Measurements from ENCODE around the gene KIFAP3.

Gene KIFAP3

GRCh38 chr1:170001266-170001665 is 73.2 kb downstream of the KIFAP3 start:
- no peak overlapping the region for H3K4me3 ChIP-seq (ENCODE audit: low read length)
- no peak for TF ChIP-seq CTCF (conservative IDR thresholded peaks at IDR 0.05; ENCODE audit: low read depth, low read length)
- DNase-seq (ENCODE audit: low read depth) = peak; percentile 36

DNA sequence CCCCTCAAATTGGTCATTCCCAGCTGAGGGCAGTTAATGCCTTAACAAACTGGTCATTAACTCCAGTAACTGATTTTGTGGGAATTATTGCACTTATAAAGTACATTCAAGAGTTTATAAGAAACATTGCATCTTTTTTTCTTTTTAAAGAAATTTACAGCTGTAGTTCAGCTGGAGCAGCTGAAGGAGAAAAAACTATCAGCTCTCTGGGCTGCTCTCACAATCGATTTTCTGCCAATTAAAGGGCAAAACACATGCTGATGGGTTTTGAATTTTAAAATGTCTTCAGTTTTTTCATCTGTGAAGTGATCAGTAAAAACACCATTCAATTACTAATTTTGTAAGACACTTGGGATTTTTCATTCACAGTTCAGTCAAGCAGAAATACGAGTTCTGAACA is 74.7 kb downstream of the KIFAP3 start:
- no peak for DNase-seq (ENCODE audit: low read depth)
- TF ChIP-seq CTCF (conservative IDR thresholded peaks at IDR 0.05; ENCODE audit: low read depth, low read length) = no peak
- H3K4me3 ChIP-seq (ENCODE audit: low read length) = no peak overlapping the region

GRCh38 chr1:169999331-169999741 is 75.2 kb downstream of the KIFAP3 start:
- peak; percentile 100 for DNase-seq (ENCODE audit: low read depth)
- no peak overlapping the region for H3K4me3 ChIP-seq (ENCODE audit: low read length)
- TF ChIP-seq CTCF (conservative IDR thresholded peaks at IDR 0.05; ENCODE audit: low read depth, low read length) = no peak

GRCh38 chr1:169995993-169996392 is 78.5 kb downstream of the KIFAP3 start:
- no peak for DNase-seq (ENCODE audit: low read depth)
- H3K4me3 ChIP-seq (ENCODE audit: low read length) = no peak overlapping the region
- TF ChIP-seq CTCF (conservative IDR thresholded peaks at IDR 0.05; ENCODE audit: low read depth, low read length) = no peak

DNA sequence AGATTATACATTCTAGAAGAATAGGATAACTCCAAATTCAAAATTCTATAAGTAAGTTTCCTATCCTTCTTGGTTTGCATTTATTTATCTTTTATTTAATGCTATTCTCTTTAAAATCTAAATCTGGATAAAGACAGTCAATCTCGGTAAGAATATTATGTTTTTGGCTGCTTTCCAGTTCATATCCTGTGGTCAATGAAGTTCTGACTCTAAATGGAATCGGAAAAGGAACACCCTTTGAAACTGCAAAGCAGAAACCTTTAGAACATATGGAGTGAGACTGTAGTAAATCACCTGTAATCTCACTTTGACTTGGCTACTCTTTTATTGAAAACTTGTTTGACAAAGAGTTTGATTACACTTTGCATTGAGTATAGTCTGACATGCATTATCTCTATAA is 85.2 kb downstream of the KIFAP3 start:
- no peak overlapping the region for H3K4me3 ChIP-seq (ENCODE audit: low read length)
- no peak for DNase-seq (ENCODE audit: low read depth)
- no peak for TF ChIP-seq CTCF (conservative IDR thresholded peaks at IDR 0.05; ENCODE audit: low read depth, low read length)

DNA sequence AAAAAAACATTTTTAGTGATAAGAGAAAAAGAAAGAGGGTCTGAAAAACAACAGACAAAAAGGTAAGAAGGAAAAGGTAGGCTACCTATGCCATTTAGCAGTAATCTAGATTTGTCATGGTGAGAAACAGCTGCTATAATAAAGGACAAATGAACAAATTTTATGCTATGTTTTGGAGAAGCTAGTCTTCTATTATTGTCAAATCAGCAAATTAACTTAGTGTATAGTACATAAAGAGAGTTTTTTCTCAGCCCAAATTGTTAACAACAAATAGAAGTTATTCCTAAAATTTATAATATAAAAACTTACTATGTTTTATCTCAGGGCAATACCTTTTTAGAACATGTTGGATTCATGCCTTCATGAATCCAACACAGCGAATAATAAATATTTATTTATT is 88.7 kb downstream of the KIFAP3 start:
- no peak for TF ChIP-seq CTCF (conservative IDR thresholded peaks at IDR 0.05; ENCODE audit: low read depth, low read length)
- no peak overlapping the region for H3K4me3 ChIP-seq (ENCODE audit: low read length)
- no peak for DNase-seq (ENCODE audit: low read depth)

DNA sequence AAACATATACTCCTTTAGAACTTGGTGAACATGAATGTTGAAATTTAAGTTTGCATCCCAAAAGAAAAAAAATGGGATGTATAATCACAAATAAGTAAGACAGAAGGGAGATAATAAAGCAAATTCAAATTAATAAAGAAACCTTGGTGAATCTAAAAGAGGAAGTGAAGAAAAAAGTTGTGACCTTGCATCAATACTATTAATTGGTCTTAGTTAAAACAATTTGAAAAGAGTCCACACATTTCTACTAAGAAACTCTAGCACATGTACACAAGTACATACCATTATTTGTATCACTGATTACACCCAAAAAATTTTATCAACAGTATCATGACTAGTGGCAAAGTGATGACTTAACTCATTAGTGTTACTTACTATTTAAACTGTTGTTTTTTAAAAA is 100.4 kb downstream of the KIFAP3 start:
- DNase-seq (ENCODE audit: low read depth) = no peak
- no peak for TF ChIP-seq CTCF (conservative IDR thresholded peaks at IDR 0.05; ENCODE audit: low read depth, low read length)

More for the DNA sequence above, 100.4 kb downstream of the KIFAP3 start:
- H3K4me3 ChIP-seq (ENCODE audit: low read length) = no peak overlapping the region
